ENCODE results near the gene GFOD2. TPM values are rescaled to one million over a fixed set of nuclear protein-coding genes. Genes with fewer than 3 reads are reported as not detected.

The GFOD2 gene
- polyA plus RNA-seq, 3 donors, result 3.7 to 9.4 (median 3.8) TPM

DNA sequence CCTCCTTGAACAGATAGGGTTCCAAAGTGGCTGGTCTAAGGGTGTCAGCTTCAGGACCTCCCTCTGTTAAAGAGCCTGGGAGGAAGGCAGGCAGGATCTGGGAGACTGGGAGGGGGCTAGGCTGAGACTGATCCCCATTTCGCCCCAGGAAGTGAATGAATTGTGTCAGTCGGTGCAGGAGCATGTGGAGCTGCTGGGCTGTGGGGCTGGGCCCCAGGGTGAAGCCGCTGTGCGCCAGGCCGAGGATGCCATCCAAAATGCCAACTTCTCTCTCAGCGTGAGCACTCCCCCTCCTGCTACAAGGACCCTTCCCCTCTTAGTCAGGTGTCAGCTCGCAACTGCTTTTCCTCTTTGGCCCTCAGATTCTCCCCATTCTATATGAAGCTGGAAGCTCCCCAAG, 68.1 kb downstream of the GFOD2 start:
- Mint-ChIP-seq H3K4me3 (no peak overlapping the region), H3K9me3 (peaks cover 0 to 1% (median 0%) of the 10 kb centered on the region in 7 donors), H3K36me3 (no peaks in the 10 kb centered on the region), H3K27me3 (ENCODE audit: low read depth in 3 of 3) (peaks cover 2 to 5% (median 3%) of the 10 kb centered on the region in 3 donors), H3K27ac (no peak overlapping the region), H3K4me1 (no peaks in the 10 kb centered on the region)
- Histone ChIP-seq H3K4me3 (replicated peaks in 1 of 3; ENCODE audit: low read depth in 2 of 3, low read length in 3 of 3) (no peak overlapping the region), H3K9ac (ENCODE audit: insufficient read depth, low read length, poor library complexity, severe bottlenecking) (no peak overlapping the region), H3K27me3 (ENCODE audit: control insufficient read depth in 2 of 2, insufficient read depth in 2 of 2, low read length in 2 of 2) (no peaks in the 10 kb centered on the region), H2AFZ (ENCODE audit: insufficient read depth, low read depth, low read length, poor library complexity, severe bottlenecking) (no peak overlapping the region), H3K9me3 (replicated peaks in 1 of 2; ENCODE audit: control insufficient read depth in 1 of 2, insufficient read depth in 1 of 2, low read length in 2 of 2) (no peaks in the 10 kb centered on the region), H3K79me2 (ENCODE audit: insufficient read depth, low read length) (no peaks in the 10 kb centered on the region), H3K36me3 (replicated peaks in 1 of 2; ENCODE audit: control insufficient read depth in 1 of 2, insufficient read depth in 2 of 2, low read length in 2 of 2) (no peaks in the 10 kb centered on the region), H3K27ac (ENCODE audit: low read depth in 1 of 2, low read length in 2 of 2) (no peak overlapping the region), H4K20me1 (ENCODE audit: insufficient read depth, low read length) (no peaks in the 10 kb centered on the region), H3K4me2 (replicated peaks; ENCODE audit: extremely low read depth, low read length, poor library complexity, severe bottlenecking) (no peak overlapping the region), H3K4me1 (ENCODE audit: control insufficient read depth in 1 of 2, insufficient read depth in 2 of 2, low read length in 2 of 2) (no peaks in the 10 kb centered on the region)
- TF ChIP-seq, protein P1, sequence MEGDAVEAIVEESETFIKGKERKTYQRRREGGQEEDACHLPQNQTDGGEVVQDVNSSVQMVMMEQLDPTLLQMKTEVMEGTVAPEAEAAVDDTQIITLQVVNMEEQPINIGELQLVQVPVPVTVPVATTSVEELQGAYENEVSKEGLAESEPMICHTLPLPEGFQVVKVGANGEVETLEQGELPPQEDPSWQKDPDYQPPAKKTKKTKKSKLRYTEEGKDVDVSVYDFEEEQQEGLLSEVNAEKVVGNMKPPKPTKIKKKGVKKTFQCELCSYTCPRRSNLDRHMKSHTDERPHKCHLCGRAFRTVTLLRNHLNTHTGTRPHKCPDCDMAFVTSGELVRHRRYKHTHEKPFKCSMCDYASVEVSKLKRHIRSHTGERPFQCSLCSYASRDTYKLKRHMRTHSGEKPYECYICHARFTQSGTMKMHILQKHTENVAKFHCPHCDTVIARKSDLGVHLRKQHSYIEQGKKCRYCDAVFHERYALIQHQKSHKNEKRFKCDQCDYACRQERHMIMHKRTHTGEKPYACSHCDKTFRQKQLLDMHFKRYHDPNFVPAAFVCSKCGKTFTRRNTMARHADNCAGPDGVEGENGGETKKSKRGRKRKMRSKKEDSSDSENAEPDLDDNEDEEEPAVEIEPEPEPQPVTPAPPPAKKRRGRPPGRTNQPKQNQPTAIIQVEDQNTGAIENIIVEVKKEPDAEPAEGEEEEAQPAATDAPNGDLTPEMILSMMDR (IDR thresholded peaks at IDR 0.05), result no peak
- DNase-seq, result no peak
- 90% methylated on average over 7 of the region's 7 CpGs for WGBS (ENCODE audit: insufficient coverage)
- intact Hi-C loops (cut with micrococcal nuclease), result no loop called here

DNA sequence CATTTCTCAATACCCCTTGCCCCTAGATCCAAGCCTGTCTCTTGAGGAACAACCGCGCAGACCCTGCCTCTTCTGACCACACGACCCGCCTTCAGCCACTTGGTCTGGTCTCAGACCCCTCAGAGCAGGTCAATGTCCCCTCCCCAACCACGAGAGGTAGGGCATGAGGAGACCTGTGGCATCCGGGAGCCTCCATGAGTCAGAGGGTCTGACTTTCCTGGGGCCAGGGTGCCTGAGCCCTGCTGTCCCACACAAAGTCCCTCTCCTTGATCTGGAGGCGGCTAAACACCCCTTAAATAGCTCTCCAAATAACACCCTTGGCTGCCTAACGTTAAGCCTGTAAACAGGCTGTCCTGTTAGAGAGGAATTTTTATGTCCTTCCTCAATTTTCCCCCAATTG, 69.1 kb downstream of the GFOD2 start:
- intact Hi-C loops (cut with micrococcal nuclease), result no loop called here
- DNase-seq, result no peak
- H3K27ac Mint-ChIP-seq, result no peak overlapping the region
- H3K4me2 ChIP-seq (replicated peaks; ENCODE audit: extremely low read depth, low read length, poor library complexity, severe bottlenecking), result no peak overlapping the region
- H3K4me1 ChIP-seq (ENCODE audit: control insufficient read depth in 1 of 2, insufficient read depth in 2 of 2, low read length in 2 of 2), result peaks cover 4 to 6% of the 10 kb centered on the region in 2 donors
- no peak overlapping the region for H3K9ac ChIP-seq (ENCODE audit: insufficient read depth, low read length, poor library complexity, severe bottlenecking)
- H3K27ac ChIP-seq (ENCODE audit: low read depth in 1 of 2, low read length in 2 of 2), result no peak overlapping the region
- peaks cover 0 to 8% of the 10 kb centered on the region in 2 donors for H3K27me3 ChIP-seq (ENCODE audit: control insufficient read depth in 2 of 2, insufficient read depth in 2 of 2, low read length in 2 of 2)
- no peak overlapping the region for H2AFZ ChIP-seq (ENCODE audit: insufficient read depth, low read depth, low read length, poor library complexity, severe bottlenecking)
- H3K27me3 Mint-ChIP-seq (ENCODE audit: low read depth in 3 of 3), result peaks cover 5 to 11% (median 10%) of the 10 kb centered on the region in 3 donors
- TF ChIP-seq, protein P1 (IDR thresholded peaks at IDR 0.05), result no peak
- H3K4me1 Mint-ChIP-seq, result peaks cover 3% of the 10 kb centered on the region
- no peaks in the 10 kb centered on the region for H3K36me3 ChIP-seq (replicated peaks in 1 of 2; ENCODE audit: control insufficient read depth in 1 of 2, insufficient read depth in 2 of 2, low read length in 2 of 2)
- no peaks in the 10 kb centered on the region for H4K20me1 ChIP-seq (ENCODE audit: insufficient read depth, low read length)
- no peak overlapping the region for H3K4me3 Mint-ChIP-seq
- peaks cover 0 to 1% (median 0%) of the 10 kb centered on the region in 7 donors for H3K9me3 Mint-ChIP-seq
- 94% methylated on average over 5 of the region's 8 CpGs for WGBS (ENCODE audit: insufficient coverage)
- H3K4me3 ChIP-seq (replicated peaks in 1 of 3; ENCODE audit: low read depth in 2 of 3, low read length in 3 of 3), result no peak overlapping the region
- H3K9me3 ChIP-seq (replicated peaks in 1 of 2; ENCODE audit: control insufficient read depth in 1 of 2, insufficient read depth in 1 of 2, low read length in 2 of 2), result no peaks in the 10 kb centered on the region
- H3K36me3 Mint-ChIP-seq, result no peaks in the 10 kb centered on the region
- H3K79me2 ChIP-seq (ENCODE audit: insufficient read depth, low read length), result no peaks in the 10 kb centered on the region
